HL-60 (cell line): Measurements from ENCODE around the gene HNRNPCL1.

Experiments
- DNase-seq, 2 experiments: peaks; one replicate each; pipeline ENCODE4 v3.0.0-alpha.2; 2010 to 2020; ENCODE audit warnings: low read depth in 1 of 2, low spot score in 1 of 2
- H3K27ac ChIP-seq: fragments of 250-450 bp; sonication (Bioruptor Pico); replicated peaks from 2 replicates; pipeline ENCODE4 v1.5.1; 2020; ENCODE audit warnings: mild to moderate bottlenecking, moderate library complexity
- H3K27me3 ChIP-seq: fragments of 250-450 bp; sonication (Bioruptor Pico); 2 replicates; pipeline ENCODE4 v1.5.1; 2021; ENCODE audit warnings: mild to moderate bottlenecking, moderate library complexity; ENCODE audit not compliant: insufficient read depth, poor library complexity, severe bottlenecking
- H3K4me3 ChIP-seq: replicated peaks from 2 replicates; pipeline ENCODE4 v1.5.1; 2011; ENCODE audit warnings: mild to moderate bottlenecking, control low read depth, low read length; ENCODE audit not compliant: insufficient read depth
- CTCF ChIP-seq: IDR thresholded peaks from one replicate; pipeline ENCODE4 v1.5.1; 2011; ENCODE audit warnings: low read length, control low read depth, inconsistent platforms; ENCODE audit not compliant: insufficient read depth
- GABPA ChIP-seq: IDR thresholded peaks from 2 replicates; pipeline ENCODE4 v1.6.1; 2012; ENCODE audit warnings: low read depth
- POLR2AphosphoS5 ChIP-seq: IDR thresholded peaks from 2 replicates; pipeline ENCODE4 v1.6.1; 2012; ENCODE audit warnings: low read depth
- REST ChIP-seq: IDR thresholded peaks from 2 replicates; pipeline ENCODE4 v1.6.1; 2012; ENCODE audit warnings: low read depth; ENCODE audit not compliant: insufficient replicate concordance
- SPI1 ChIP-seq: IDR thresholded peaks from 2 replicates; pipeline ENCODE4 v1.6.1; 2012; ENCODE audit warnings: low read depth, mild to moderate bottlenecking, borderline replicate concordance

The HNRNPCL1 gene

GRCh38 chr1:12798911-12799310 is 49.6 kb downstream of the HNRNPCL1 start:
- no peak for DNase-seq

More at GRCh38 chr1:12798911-12799310, 49.6 kb downstream of the HNRNPCL1 start:
- Histone ChIP-seq H3K4me3 (no peak overlapping the region), H3K27ac (no peak overlapping the region), H3K27me3 (no peaks in the 10 kb centered on the region)
- TF ChIP-seq GABPA (no peak), REST (no peak), SPI1 (no peak), CTCF (no peak), POLR2AphosphoS5 (no peak)
